ENCODE measurements around the gene NEK6.
A peak's percentile ranks its signal among the peaks of the same experiment; 100 is the strongest.

NEK6 gene

DNA sequence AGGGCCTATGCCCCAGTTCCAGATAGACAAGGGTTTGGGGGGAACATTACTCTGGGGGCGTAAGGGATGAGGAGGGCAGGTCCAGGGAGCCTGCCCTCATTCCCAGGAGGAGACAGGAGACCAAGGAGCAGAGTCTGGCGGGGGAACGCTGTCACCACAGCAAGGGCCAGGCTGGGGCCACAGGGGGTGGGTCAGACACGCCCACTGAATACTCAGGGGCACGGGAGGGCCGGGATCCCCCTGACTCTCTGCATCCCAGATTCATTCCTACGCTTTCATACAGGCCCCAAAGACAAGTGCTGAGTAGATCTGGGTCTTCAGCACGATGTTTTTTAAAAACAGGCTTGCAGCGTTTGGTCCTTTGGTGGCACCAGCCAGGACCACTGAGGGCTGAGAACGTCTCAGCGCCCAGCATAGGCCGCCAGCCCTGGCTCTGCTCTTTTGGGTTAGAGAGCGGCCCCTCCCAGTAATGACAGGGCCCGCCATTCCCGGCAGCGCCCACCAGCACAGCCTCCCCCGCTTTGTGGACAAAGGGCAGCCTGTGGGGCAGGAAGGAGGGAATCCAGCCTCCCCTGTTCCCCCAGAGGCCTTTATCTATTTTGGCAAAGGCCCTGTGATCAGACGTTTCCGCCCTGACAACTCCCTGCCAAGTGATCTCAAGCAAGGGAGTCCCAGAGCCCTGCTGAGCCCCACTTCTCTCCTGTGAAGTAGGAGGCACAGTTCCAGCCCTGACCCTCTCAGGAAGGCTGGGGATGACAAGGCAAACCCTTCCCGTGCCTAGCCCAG lies 24.9 kb downstream of the NEK6 start:
- DNase-seq = no peak

DNA sequence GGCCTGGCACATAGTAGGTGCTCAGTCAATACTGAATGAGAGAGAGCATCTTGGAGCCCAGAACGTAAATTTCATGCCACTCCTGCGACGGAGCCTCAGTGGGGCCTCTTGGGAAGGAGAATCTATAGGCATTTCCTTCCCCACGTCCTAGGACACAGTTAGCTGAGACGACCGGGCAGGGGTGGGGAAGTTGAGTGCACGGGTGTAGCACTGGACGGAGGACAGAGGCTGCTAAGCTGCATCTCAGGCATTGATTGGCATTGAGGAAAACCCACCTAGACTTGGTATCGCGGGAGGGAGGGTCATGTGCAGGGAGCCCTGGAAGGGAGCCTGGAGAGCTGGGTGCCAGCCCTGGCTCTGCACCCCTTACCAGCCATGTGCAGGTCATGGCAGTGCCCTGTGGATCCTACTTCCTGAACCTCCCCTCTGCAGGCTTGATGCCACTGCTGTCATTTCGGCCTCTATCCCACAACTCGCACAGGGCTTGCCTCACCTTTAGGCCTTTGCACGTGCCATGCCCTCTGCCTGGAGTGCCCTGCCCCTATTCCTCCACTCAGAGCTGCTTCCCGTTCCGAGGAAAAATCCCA lies 25.6 kb downstream of the NEK6 start:
- DNase-seq = no peak

DNA sequence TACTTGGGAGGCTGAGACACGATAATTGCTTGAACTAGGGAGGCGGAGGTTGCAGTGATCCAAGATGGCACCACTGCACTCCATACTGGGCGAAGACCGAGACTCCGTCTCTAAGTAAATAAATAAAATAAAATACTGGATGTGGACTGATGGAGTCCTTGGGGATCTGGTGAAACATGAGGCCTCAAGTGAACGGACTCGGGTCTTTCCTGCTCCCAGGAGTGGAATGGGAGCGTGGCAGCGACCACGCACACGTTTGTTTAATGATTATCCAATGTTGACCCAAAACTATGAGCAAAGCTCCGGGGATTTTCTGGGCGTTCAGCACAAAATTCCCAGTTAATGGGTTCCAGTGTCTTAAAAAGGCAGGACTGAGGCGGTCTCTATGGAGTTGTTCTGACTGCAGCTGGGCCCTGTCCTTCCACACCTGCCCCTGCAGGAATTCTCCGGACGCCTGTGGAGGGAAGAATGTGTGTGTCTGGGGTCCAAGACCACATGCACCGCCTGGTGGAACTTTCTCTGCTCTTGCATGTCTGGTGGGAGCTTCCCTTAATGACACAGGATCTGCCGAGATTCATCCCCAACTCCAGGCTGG lies 26.6 kb downstream of the NEK6 start:
- DNase-seq = no peak

DNA sequence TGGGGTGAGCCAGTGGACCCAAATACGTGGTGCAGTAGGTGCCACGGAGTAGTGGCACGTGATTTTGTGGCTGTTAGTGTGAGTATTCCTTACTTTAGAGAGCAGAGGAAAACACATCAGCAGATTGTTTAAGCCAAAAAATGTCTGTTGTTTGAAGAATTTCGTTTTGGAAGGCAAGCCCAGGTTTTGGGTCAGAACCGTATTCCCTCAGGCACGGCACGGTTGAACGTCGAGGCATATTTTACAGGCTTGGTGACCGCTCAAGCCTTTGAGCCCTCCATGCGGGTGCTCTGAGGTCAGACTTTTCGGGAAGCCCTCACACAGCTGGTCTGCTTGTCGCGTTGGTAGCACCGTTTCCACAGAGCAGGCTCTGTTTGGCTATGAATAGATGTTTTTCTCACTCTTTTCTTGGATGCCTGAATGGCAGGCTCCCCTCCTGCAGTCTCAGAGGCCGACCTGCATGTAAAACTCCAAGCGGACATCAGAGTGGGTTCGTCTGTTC lies 27.2 kb downstream of the NEK6 start:
- no peak for DNase-seq

DNA sequence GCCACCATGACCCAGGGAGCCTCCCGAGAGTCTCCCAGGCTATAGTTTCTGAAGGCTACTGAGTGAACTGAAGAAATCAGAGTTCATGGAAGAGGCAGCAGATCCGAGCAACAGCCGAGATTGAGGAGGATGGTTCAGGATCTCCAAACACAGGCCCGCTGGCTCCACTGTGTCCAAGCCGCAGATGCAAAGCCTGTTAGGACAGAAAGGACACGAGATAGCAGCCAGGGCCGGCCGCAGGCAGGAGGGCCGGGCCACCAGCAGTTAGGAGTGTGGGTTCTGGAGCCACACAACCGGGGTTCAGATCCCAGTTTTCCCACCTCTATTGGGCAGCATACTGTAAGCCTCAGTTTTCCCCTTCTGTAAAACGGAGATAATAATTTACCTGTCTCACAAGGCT lies 27.7 kb downstream of the NEK6 start:
- DNase-seq = no peak

DNA sequence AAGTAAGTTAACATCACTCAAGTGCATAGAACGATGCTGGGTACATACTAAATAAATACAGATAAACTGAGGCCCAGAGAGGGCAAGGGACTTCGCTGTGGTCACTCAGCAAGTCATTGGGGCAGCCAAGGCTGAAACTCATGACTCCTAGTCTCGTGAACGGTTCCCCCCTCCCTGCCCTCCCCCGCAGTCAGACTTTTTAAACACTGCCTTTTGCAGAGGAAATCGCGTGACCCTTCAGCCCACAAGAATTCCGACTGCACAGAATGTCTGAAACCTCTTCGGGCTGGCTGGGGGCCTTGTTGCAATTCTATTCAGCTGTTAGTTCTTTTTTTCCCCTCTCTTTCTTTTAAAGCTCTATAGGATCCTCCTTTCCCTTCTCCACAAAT lies 28.1 kb downstream of the NEK6 start:
- DNase-seq = no peak

DNA sequence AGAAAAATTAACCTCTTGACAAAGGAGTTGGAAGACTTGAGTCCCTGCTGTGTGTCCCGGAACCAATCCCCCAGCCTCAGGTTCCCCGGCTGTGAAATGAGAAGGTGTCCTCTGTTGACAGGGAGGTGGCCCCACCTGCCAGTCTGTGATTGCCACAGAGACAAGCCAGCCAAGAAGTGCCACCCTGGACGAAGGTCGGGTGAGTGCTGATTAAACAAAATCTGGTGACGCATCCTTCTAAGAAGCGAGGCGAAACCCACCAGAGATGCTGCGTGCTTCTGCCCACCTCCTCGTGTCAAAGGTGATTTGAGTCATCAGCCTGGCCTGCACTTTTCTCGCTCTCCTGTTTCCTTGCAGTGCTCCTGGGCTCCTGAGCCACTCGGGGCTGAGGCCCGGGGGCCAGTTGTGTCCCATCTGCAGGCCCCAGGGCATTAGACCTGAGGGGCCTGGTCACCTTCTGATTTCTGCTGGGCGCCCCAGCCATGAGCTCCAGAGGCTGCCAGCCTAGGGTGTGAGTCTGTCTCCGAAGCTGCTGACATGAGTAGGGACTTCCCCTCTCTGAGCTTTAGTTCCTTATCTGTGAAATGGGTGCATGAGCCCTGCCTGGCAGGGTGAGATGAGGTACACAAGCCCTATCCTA lies 28.7 kb downstream of the NEK6 start:
- no peak for DNase-seq

DNA sequence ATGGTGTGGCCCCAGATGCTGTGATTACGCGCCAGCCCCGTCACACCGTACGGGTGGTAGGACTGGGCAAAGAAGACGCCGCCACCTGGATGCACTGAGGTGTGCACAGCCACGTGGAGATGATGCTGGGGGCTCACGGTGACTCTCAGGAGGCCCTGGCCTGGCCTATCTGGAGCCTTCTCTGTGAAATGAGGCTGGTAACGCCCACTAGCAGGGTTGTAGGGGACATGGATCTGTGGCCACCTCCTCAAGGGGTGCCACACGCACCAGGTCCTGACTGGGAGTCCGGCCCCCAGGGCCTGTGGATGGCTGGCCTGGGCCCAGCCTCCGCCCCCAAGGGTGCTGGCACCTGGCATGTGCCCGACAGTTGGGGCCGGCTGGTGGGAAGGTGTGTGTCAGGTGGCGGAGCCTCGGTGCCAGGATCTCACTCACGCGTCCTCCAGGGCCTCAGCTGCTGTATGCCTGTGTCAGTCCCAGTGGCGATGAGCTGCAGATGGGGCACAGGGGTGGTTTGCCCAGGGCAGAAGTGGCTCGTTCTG lies 32.4 kb downstream of the NEK6 start:
- DNase-seq = peak; percentile 45

DNA sequence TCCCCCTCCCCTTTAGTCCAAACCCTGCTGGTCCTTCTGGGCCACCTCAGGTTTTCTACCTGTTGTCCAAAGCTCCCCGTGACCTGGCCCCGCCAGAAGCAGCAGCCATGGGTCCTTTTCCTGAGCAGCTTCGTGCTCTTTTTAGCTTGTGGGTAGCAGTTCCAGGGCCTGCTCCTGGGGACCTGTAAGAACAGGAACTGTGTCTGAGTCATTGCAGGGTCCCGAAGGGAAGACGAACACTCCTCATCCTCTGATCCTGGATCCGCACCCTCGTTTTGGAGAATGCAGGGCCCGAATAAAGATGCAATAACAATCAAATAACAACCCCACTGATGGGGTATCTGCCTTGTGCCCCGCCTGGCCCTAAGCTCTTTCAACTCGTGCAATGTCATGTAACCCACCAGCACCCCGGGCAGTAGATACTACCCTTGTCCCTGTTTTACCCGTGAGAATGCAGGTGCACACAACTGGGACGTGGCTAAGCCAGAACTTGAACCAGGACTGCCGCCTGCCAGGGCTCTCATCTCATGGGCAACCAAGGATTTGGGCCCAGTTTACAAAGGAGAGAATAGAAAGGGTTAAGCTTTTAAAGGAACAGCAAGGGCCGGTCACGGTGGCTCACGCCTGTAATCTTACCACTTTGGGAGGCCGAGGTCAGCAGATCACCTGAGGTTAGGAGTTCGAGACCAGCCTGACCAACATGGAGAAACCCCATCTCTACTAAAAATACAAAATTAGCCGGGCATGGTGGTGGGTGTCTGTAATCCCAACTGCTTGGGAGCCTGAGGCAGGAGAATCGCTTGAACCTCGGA lies 33.2 kb downstream of the NEK6 start:
- no peak for DNase-seq

DNA sequence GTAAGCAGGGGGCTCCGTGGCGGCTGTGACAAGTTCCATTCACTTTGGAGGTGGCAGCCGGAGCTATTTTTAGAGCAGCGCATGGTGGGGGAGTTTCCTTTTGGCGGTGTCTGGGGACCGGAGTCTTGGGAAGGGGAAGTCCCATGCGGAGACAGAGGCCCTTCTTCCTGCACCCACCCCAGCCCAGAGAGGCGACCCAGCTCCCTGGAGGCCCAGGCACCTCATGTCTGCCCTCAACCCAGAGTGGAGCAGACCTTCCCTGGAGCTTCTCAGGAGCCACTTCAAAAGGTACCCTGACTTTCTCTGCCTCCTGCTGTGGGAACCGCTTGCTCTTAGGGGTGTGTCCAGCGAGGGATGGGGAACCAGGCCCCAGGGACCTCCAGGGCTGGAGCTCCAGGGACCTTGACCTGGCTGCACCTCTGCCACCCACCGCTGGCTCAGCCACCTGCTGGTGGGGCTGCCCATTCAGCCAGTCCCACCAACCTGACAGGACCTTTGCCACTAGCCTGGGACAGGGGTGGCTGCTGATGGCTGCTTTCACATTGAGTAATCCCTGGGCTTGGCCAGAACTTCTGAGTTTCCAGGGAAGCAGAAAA lies 34.1 kb downstream of the NEK6 start:
- no peak for DNase-seq

DNA sequence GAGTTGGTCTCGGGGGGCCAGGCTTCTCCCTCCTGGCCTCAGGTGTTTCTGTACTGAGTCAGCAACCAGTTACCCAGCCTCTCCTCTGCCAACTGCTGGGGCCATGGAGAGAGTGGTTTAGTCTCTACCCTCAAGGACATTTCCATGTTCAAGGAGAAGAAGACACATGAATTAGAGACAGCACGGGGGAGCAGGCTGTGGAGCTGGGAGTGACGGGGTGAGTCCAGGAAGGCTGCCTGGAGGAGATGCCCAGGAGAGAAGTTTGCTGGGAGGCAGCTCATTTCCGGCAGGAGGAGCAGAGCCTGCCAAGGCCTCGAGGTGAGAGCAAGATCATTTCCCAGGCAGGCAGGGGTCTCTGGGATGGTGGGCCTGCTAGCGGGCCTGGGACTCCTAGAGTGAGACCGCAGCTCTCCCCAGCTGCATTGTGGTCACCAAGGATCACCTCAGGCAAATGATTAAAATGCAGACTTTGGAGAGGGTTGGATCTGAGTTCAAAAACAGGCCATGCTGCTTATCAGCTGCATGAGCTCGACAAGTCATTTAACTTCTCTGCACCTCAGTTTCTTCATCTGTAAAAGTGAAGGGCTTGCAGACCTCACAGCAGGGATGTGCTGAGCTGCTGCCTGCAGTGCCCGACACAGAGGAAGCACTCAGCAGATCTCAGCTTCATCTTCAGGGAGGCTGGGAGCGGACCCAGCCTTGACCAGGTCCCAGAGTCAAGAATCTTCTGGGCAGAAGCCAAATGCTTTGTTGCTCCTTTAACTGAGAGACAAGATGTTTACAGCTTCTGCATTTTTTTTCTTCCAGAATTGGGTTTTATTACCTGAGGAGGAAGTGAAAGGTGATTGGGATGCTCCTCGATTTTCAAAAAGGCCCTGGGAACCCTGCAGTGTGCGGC lies 35.2 kb downstream of the NEK6 start:
- no peak for DNase-seq

DNA sequence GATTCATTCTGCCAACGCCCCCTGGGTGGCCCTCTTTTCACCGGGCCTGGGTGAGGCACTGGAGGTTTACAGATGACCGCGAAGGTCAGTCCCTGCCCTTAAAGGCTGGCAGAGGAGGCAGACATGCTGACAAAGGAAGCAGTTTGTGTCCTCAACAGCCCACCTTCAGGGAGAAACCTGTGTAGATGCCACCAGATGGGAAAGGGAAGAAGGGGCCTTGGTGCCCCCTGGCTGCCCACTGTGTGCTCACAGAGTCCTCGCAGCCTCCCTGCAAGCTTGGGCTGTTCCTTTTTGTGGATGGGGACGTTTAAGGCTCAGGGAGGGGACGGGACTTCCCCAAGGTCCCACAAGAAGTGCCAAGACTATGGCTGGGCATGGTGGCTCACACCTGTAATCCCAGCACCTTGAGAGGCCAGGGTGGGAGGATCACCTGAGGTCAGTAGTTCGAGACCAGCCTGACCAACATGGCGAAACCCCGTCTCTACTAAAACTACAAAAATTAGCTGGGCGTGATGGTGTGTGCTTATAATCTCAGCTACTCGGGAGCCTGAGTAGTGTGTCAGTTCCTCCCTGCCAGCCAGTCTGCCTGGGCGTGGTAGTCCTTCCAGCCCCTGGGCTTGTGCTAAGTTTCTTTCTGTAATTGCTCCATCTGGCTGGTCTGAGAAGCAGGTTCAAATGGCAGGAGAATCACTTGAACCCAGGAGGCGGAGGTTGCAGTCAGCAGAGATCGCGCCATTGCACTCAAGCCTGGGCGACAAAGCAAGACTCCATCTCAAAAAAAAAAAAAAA lies 36.2 kb downstream of the NEK6 start:
- DNase-seq = no peak

DNA sequence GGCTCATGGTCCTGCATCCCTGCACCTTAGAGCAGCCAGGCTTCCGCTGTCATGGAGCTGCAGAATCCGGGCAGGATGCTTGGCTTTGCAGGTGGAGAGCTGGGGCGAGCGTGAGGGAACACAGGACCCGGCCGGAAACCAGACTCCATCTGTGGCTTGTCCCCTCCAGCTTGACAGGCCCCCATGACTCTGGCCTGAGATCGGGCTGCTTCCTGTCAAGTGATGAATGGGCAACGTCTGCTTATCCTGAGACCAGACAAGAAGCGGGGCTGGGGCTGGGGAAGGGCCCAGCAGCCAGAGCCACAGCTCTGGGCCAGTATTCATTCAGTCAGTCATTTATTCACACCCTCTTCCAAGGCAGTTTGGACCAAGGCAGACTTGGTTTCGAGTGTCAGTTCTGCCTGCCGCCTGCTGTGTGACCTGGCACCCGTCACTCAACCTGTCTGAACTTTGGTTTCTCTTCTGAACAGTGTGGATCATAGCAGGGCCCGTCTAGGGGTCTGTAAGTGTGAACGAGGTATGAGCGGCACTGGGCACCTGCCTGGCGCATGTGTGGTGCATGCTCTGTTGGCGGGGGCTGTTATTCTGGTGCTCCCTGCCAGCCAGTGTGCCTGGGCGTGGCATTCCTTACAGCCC lies 37.5 kb downstream of the NEK6 start:
- no peak for DNase-seq

DNA sequence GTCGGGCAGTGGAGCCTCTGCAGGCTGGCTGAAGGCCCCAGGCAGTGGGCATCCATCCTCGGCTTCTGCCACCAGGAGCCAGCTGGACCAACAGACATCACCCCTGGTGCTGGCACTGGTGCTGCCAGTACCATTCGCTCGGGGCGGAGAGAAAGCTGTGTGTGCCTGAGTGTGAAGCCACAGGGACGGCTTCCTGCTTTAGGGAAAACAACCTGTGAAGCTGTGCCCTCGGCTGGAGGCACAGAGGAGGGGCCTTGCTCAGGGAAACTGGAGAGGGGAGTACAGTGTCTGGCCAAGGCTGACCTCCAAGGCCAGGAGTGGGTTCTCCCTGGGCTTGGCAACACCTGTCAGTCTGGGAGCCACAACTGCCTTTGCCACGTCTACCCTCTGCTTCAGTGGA lies 38.3 kb downstream of the NEK6 start:
- DNase-seq = no peak

DNA sequence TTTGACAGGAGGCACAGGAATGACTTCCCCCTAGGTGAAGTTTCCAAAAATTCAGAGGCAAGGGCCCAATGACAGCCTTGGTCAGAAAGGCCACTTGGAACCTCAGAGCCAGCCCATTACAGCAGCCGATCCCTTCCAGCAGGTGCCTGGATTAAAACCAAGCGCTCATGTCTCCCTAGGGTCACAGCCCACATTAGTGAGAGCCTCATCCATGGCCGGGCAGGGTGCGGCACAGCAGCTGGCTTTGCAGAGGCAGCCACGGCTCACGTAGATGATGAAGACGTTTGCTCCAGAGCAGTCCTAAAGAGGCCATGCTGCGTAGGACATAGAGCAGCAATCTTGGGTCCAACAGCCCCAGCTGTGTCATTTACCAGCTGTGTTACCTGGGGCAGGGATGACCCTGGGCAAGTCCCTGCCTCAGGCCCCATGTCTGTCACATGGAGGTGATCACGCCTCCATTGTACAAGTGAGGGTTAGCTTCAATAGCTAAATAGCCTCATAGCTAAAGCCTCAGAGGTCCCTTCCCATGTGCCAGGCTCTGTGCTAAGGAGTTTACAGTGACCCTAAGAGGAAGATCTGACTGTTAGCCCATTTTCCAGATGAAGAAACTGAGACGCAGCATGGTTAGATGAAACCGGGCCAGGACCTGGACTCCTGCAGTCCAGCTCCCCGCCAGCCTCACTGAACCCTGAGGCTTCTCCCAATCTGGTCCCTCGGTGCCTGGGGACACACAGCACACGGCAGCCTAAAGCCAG lies 39.2 kb downstream of the NEK6 start:
- DNase-seq = no peak

DNA sequence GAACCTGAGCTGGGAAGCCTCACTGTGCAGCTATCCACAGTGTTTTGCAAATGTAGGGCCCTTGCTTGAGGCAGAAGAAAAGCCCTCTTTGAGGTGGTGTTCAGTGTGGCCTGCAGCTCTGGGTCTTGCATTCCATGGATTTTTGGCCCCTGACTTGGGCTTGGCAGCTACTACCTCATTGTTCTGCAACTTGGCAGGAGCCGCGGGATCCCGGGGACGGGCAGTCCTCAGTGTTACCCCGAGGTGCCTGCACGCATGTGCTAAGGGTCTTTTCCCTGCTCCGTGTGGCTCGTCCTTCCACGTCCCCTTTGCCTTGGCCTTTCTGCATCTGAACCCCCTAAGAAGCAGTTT lies 39.8 kb downstream of the NEK6 start:
- DNase-seq = no peak

DNA sequence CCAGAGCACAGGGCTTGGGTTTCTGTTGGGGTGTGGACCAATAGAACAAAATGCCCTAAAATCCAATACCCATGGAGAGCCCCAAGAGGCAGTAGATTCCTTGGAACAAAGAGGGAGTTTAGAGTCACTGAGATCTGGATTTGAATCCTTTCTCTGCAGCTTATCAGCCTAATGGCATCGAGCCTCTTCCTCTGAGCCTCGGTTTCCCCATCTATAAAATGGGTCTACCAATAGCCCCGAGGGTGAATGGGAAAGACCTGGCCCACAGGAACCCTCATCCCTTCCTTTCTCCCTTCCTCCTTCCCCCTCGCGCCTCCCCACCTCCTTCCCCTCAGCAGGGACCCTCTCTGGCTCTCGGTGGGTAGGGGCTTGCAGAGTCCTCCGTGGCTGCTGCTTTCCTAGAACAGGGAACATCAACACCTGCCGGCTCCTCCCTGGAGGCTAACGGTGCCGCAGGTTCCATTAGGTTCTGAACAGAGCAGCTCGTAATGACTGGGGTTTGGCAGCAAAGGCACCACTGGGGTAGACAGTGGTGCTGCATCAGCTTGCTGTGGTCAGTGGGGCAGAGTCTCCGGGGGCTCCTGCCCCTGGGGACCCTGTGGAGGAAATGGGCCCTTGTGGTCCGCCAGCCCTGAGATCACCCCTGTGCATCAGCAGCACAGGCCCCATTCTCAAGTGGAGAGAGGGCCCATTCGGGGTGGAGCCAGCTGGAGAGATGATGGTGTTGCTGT lies 40.3 kb downstream of the NEK6 start:
- no peak for DNase-seq

DNA sequence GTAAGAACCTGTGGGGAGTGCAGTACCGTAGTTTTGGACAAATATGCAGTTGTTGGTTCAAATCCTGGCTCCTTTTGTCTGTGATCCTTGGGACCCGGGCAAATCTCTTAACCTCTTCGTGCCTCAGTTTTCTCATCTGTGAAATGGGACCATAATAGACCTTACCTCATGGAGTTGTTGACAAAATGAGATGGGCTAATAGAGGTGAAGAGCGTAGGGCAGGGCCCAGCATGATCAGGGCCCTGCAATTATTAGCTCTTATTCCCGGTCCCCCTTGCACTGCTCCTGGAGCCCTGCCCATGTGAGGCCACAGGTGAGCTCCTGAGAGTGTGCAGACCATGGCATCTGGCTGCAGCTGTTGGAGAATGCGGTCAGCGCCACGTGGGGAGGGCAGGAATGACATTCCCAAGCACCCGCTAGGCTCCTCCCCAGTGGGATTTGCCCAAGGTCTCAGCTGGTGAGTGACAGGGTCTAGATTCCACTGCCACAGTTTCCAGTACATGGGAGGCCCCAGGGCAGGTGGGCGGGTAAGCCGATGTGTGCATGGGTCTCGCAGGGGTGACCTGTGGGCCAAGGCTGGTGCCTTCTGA lies 41.0 kb downstream of the NEK6 start:
- no peak for DNase-seq
